MCF 10A (cell line): ENCODE results near the gene FHIP1B. TPM values are rescaled to one million over a fixed set of nuclear protein-coding genes. Genes with fewer than 3 reads are reported as not detected.

Experiments used
- BruUV-seq: library from RNA; stranded (reverse); fragments of 400-500 nt; replicated peaks from 2 replicates; lab custom pipeline; 2021; lab: Mats Ljungman, UMichigan
- CTCF ChIA-PET: fragments of 300-600 bp; sonication (Branson Sonifier 250); formaldehyde crosslinking; extraction: SDS; loops from one replicate; lab custom pipeline; 2021; ENCODE audit warnings: antibody characterized with exemption, inconsistent platforms; lab: Yijun Ruan, JAX
- POLR2A ChIA-PET: fragments of 300-600, 350-650 bp; sonication (Branson Sonifier 250); formaldehyde crosslinking; extraction: SDS; loops from one replicate; lab custom pipeline; 2020; ENCODE audit warnings: antibody characterized with exemption, inconsistent platforms; lab: Yijun Ruan, JAX
- DNase-seq: peaks from one replicate; pipeline ENCODE4 v3.0.0-alpha.2; 2018; ENCODE audit not compliant: unreplicated experiment
- H3K27ac Mint-ChIP-seq: one replicate; pipeline ENCODE4 v1.8.0; 2022; ENCODE audit warnings: mild to moderate bottlenecking, low read depth, mixed read lengths; ENCODE audit not compliant: unreplicated experiment
- H3K27me3 Mint-ChIP-seq: one replicate; pipeline ENCODE4 v1.8.0; 2022; ENCODE audit warnings: mixed read lengths; ENCODE audit not compliant: insufficient read depth, unreplicated experiment
- H3K36me3 Mint-ChIP-seq: one replicate; pipeline ENCODE4 v1.8.0; 2022; ENCODE audit warnings: mild to moderate bottlenecking, moderate library complexity, mixed read lengths; ENCODE audit not compliant: insufficient read depth, unreplicated experiment
- H3K4me1 Mint-ChIP-seq: one replicate; pipeline ENCODE4 v1.8.0; 2022; ENCODE audit warnings: mixed read lengths; ENCODE audit not compliant: insufficient read depth, unreplicated experiment
- H3K4me3 Mint-ChIP-seq: one replicate; pipeline ENCODE4 v1.8.0; 2022; ENCODE audit warnings: mild to moderate bottlenecking, moderate library complexity, mixed read lengths; ENCODE audit not compliant: unreplicated experiment
- H3K9me3 Mint-ChIP-seq: one replicate; pipeline ENCODE4 v1.8.0; 2022; ENCODE audit warnings: mixed read lengths; ENCODE audit not compliant: unreplicated experiment
- intact Hi-C: fragments of 100-400 bp; cut with micrococcal nuclease; formaldehyde crosslinking; loops from 2 replicates; pipeline ENCODE4 v1.14.1; 2022
- total RNA-seq: library from RNA; stranded (reverse); gene quantifications from 2 replicates; pipeline ENCODE4 v1.2.3, GENCODE V29; 2022
- TF ChIP-seq, protein P1 (sequence below): fragments of 200-600 bp; IDR thresholded peaks from one replicate; pipeline ENCODE4 v1.8.0; 2022; ENCODE audit warnings: antibody characterized with exemption, mild to moderate bottlenecking; ENCODE audit not compliant: unreplicated experiment

FHIP1B gene
- total RNA-seq, 1 experiment from 2014 or later = 44.6 TPM

DNA sequence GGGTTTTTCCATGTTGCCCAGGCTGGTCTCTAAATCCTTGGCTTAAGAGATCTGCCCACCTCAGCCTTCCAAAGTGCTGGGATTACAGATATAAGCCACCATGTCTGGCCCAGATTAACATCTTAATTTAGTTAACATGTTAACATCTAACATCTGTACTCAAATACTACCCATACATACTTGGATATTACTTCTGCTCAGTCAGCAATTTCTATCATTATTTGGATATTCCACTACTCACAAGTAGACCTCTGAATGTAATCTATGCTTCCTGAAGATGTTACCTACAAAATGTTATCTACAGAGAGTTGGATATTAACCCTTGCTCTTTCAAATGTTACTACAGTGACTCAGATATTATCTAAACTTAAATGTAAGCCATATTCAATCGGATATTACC lies 29.2 kb upstream of the FHIP1B start:
- POLR2A ChIA-PET = no interaction called here
- DNase-seq = no peak
- no peaks in the 10 kb centered on the region for H3K36me3 Mint-ChIP-seq
- no peak overlapping the region for H3K27ac Mint-ChIP-seq
- BruUV-seq = no TSS peak
- H3K27me3 Mint-ChIP-seq = peaks cover 11% of the 10 kb centered on the region
- H3K4me1 Mint-ChIP-seq = no peaks in the 10 kb centered on the region
- H3K9me3 Mint-ChIP-seq = no peaks in the 10 kb centered on the region
- TF ChIP-seq, protein P1, sequence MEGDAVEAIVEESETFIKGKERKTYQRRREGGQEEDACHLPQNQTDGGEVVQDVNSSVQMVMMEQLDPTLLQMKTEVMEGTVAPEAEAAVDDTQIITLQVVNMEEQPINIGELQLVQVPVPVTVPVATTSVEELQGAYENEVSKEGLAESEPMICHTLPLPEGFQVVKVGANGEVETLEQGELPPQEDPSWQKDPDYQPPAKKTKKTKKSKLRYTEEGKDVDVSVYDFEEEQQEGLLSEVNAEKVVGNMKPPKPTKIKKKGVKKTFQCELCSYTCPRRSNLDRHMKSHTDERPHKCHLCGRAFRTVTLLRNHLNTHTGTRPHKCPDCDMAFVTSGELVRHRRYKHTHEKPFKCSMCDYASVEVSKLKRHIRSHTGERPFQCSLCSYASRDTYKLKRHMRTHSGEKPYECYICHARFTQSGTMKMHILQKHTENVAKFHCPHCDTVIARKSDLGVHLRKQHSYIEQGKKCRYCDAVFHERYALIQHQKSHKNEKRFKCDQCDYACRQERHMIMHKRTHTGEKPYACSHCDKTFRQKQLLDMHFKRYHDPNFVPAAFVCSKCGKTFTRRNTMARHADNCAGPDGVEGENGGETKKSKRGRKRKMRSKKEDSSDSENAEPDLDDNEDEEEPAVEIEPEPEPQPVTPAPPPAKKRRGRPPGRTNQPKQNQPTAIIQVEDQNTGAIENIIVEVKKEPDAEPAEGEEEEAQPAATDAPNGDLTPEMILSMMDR = no peak
- intact Hi-C loops = no loop called here
- CTCF ChIA-PET = interaction anchor here (0.7 to 0.9 kb wide), 2 partner anchors 13 to 338 kb away, joined by 3 read pairs; no protein-coding TSS in a partner anchor
- H3K4me3 Mint-ChIP-seq = no peak overlapping the region

DNA sequence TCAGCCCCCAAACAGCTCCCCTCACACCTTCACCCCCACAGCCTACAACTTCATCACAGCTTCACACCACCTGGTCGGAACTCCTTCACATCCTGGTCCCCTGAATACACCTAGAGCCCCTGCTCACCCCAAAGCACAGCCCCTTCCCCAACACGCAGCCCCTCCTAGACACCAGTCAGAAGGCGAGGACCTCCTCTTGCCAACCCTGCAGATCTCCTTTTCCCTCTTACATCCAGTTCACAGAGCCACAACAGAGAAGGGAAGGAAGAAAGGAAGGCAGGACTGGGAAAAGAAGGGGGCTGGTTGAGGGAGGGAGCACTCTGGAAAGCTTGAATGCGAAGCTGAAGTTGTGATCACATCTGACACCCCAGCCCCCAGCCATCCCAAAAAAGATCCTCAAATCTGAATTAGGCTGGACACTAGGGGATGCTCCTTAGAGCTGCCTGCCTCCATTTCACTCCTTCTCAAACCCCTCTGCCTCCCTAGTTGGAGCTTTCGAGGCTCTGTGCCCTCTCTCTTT lies 25.8 kb upstream of the FHIP1B start:
- Mint-ChIP-seq H3K4me1 (no peaks in the 10 kb centered on the region), H3K27me3 (peaks cover 1% of the 10 kb centered on the region), H3K4me3 (no peak overlapping the region), H3K27ac (no peak overlapping the region), H3K9me3 (no peaks in the 10 kb centered on the region), H3K36me3 (no peaks in the 10 kb centered on the region)
- CTCF ChIA-PET = interaction anchor here (0.9 to 3.8 kb wide), 6 partner anchors 9 to 102 kb away, joined by 3 to 36 read pairs (median 6); no protein-coding TSS in a partner anchor
- BruUV-seq = no TSS peak
- TF ChIP-seq, protein P1 = no peak
- no peak for DNase-seq
- intact Hi-C loops = no loop called here
- POLR2A ChIA-PET = interaction anchor here (0.7 kb wide), 1 partner anchor 55 kb away, joined by 3 read pairs; no protein-coding TSS in a partner anchor

DNA sequence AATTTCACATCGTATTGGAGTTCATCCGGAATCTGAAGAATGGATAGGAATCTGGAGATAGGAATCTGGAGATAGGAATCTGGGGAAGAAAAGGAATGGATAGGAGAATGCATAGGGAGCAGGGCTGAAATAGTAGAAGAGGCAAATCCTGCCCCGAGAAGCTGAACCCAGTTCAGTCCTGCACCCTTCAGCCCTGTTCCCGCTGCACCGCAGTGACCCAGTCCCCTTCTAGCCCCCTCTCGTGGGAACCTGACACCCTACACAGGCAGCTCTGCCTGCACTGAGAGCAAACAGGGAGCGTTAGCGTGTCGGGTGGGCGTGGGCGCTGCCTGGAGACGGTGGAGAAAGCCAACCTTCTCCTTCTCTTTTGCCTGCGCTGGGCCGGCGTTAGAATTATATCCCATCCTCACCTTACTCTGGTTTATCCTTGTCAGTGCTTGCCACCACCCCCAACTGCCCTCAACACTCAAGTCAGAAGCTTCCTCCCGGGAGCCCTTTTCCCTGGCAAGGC lies 24.2 kb upstream of the FHIP1B start:
- BruUV-seq = no TSS peak
- Mint-ChIP-seq H3K36me3 (no peaks in the 10 kb centered on the region), H3K4me3 (no peak overlapping the region), H3K27ac (no peak overlapping the region), H3K27me3 (no peaks in the 10 kb centered on the region), H3K9me3 (no peaks in the 10 kb centered on the region), H3K4me1 (no peaks in the 10 kb centered on the region)
- no peak for DNase-seq
- CTCF ChIA-PET = interaction anchor here (0.6 to 1.6 kb wide), 3 partner anchors 36 to 548 kb away, joined by 4 to 6 read pairs (median 4); no protein-coding TSS in a partner anchor
- intact Hi-C loops = no loop called here
- POLR2A ChIA-PET = no interaction called here
- TF ChIP-seq, protein P1 = no peak

DNA sequence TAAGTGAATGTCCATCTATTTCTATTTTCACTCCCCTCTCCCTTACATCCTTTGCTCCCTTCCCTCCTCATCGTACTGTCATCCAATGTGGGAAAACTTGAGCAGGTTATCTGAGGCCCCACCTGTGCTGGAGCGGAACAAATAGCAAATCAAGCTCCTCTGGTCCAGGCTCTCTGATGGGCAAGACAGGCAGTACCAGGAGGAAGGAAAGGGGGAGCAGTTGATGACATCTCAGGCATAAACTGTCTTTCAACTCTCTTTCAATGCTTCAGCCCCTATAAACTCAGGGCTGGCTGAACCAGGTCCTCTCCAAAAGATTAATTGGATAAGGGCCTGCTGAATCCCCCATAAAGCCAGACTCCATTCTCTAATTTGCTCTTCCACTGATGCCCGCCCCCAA lies 23.7 kb upstream of the FHIP1B start:
- Mint-ChIP-seq H3K4me3 (no peak overlapping the region), H3K27me3 (no peaks in the 10 kb centered on the region), H3K4me1 (no peaks in the 10 kb centered on the region), H3K27ac (no peak overlapping the region), H3K9me3 (no peaks in the 10 kb centered on the region), H3K36me3 (no peaks in the 10 kb centered on the region)
- TF ChIP-seq, protein P1 = no peak
- no TSS peak for BruUV-seq
- POLR2A ChIA-PET = no interaction called here
- intact Hi-C loops = no loop called here
- CTCF ChIA-PET = interaction anchor here (0.7 to 1.6 kb wide), 4 partner anchors 23 to 105 kb away, joined by 3 to 6 read pairs (median 4); no protein-coding TSS in a partner anchor
- DNase-seq = no peak
